K562 (cell line): ENCODE measurements around the gene BCAS3. TPM values are rescaled to one million over a fixed set of nuclear protein-coding genes. Genes with fewer than 3 reads are reported as not detected.

ENCODE experiments used
- ATAC-seq: fragments of 200-7000 bp; cut with Tn5 transposase; 3 replicates; pipeline ENCODE4 v1.9.1; 2020; ENCODE audit warnings: moderate library complexity
- BruUV-seq: library from RNA; stranded (reverse); fragments of 400-500 nt; replicated peaks from 2 replicates; lab custom pipeline; 2021; lab: Mats Ljungman, UMichigan
- CTCF ChIA-PET: fragments of 300-600 bp; formaldehyde crosslinking; extraction: SDS; loops from one replicate; lab custom pipeline; 2021; ENCODE audit warnings: low intra/inter-chr PET ratio; lab: Yijun Ruan, JAX
- POLR2A ChIA-PET: fragments of 300-600, 350-650 bp; sonication (Branson Sonifier 250); formaldehyde crosslinking; extraction: SDS; loops from one replicate; lab custom pipeline; 2021; ENCODE audit warnings: antibody characterized with exemption, inconsistent platforms; lab: Yijun Ruan, JAX
- DNase-seq, 4 experiments: peaks; one replicate each; pipeline versions ENCODE4 v3.0.0 to v3.0.0-alpha.2; 2011 to 2018; ENCODE audit warnings: low spot score in 3 of 4, mixed read lengths in 3 of 4; ENCODE audit errors: extremely low read depth in 1 of 4
- FAIRE-seq: peaks from 2 replicates; lab custom pipeline; 2011; peaks lifted over from hg19 to GRCh38; lab: Jason Lieb, UNC
- H2AFZ ChIP-seq: 2 replicates; pipeline ENCODE4 v1.6.0; 2011; ENCODE audit warnings: low read depth, low read length, control low read depth, inconsistent platforms
- H3K27ac ChIP-seq: fragments of 200-600 bp; 3 replicates; pipeline ENCODE4 v1.8.0; 2011; ENCODE audit warnings: low read depth, mild to moderate bottlenecking, control low read depth, inconsistent platforms, low read length, moderate library complexity, mixed read lengths; ENCODE audit errors: extremely low read depth
- H3K27me3 ChIP-seq, 2 experiments: fragments of 300-600 bp in 1 of 2; 2 replicates in 1 of 2; 3 replicates in 1 of 2; pipeline versions ENCODE4 v1.6.0 to v1.8.0; 2011; ENCODE audit warnings: inconsistent platforms in 2 of 2, low read length in 2 of 2, mild to moderate bottlenecking in 1 of 2, mixed read lengths in 1 of 2, moderate library complexity in 1 of 2; ENCODE audit not compliant: control insufficient read depth in 2 of 2, insufficient read depth in 2 of 2
- H3K36me3 ChIP-seq: fragments of 300-600 bp; 3 replicates; pipeline ENCODE4 v1.8.0; 2011; ENCODE audit warnings: mild to moderate bottlenecking, low read length, inconsistent platforms; ENCODE audit not compliant: control insufficient read depth, insufficient read depth
- H3K4me1 ChIP-seq, 2 experiments: fragments of 200-600 bp in 1 of 2; replicated peaks in 1 of 2; 2 replicates in 1 of 2; 3 replicates in 1 of 2; pipeline versions ENCODE4 v1.5.1 to v1.8.0; 2011; ENCODE audit warnings: inconsistent platforms in 2 of 2, low read length in 2 of 2, mild to moderate bottlenecking in 1 of 2, mixed read lengths in 1 of 2, moderate library complexity in 1 of 2; ENCODE audit not compliant: control insufficient read depth in 2 of 2, insufficient read depth in 2 of 2
- H3K4me2 ChIP-seq: 2 replicates; pipeline ENCODE4 v1.6.1; 2011; ENCODE audit warnings: low read length, control low read depth, inconsistent platforms, mixed read lengths; ENCODE audit not compliant: insufficient read depth
- H3K4me3 ChIP-seq: fragments of 200-600 bp; sonication (generic), shearing (Covaris generic); 2 replicates; pipeline ENCODE4 v1.5.1; 2016; ENCODE audit warnings: control low read depth, inconsistent platforms
- H3K79me2 ChIP-seq: fragments of 200-600 bp; 3 replicates; pipeline ENCODE4 v1.8.0; 2011; ENCODE audit warnings: low read length, inconsistent platforms; ENCODE audit not compliant: control insufficient read depth, insufficient read depth
- H3K9ac ChIP-seq, 2 experiments: 2 replicates each; pipeline versions ENCODE4 v1.6.0 to v1.6.1; 2011; ENCODE audit warnings: low read depth in 2 of 2, low read length in 2 of 2, control low read depth in 1 of 2, inconsistent platforms in 1 of 2, mild to moderate bottlenecking in 1 of 2, mixed read lengths in 1 of 2; ENCODE audit not compliant: insufficient read depth in 1 of 2
- H3K9me1 ChIP-seq: one replicate; pipeline ENCODE4 v1.6.0; 2011; ENCODE audit warnings: inconsistent platforms, mild to moderate bottlenecking, low read length, moderate library complexity; ENCODE audit not compliant: control insufficient read depth, insufficient read depth
- H3K9me3 ChIP-seq: replicated peaks from 2 replicates; pipeline ENCODE4 v1.5.1; 2011; ENCODE audit warnings: low read depth, low read length, inconsistent platforms; ENCODE audit not compliant: control insufficient read depth, insufficient read depth
- H4K20me1 ChIP-seq: replicated peaks from 2 replicates; pipeline ENCODE4 v1.6.1; 2011; ENCODE audit warnings: low read length, inconsistent platforms, mixed read lengths; ENCODE audit not compliant: control insufficient read depth, insufficient read depth
- EP300 ChIP-seq: IDR thresholded peaks from 2 replicates; pipeline ENCODE4 v1.6.1; 2012; ENCODE audit warnings: low read length, improper control_type of control experiment
- FOSL1 ChIP-seq: fragments of 200-800 bp; sonication (Bioruptor generic); conservative IDR thresholded peaks from 2 replicates; pipeline ENCODE4 v1.6.1; 2016; ENCODE audit warnings: missing genetic modification characterization, missing compliant biosample characterization
- MIER1 ChIP-seq: fragments of 450-650 bp; IDR thresholded peaks from 2 replicates; pipeline ENCODE4 v1.6.1; 2016; ENCODE audit warnings: antibody characterized with exemption, mild to moderate bottlenecking, low read depth
- WGBS: fragments of 100-300 bp; shearing (Covaris generic); methylation state at CpG from one replicate; pipeline ENCODE4 v1.1.6; 2016; ENCODE audit warnings: low coverage, mixed read lengths; ENCODE audit not compliant: insufficient coverage; ENCODE audit errors: missing lambda C conversion rate; 5-methylcytosine and 5-hydroxymethylcytosine counted together
- in situ Hi-C: fragments of 300-500 bp; cut with MboI; formaldehyde crosslinking; loops from 4 replicates; pipeline ENCODE4 v1.15.0; 2018; ENCODE audit warnings: inconsistent platforms, mixed read lengths
- intact Hi-C: fragments of 100-400 bp; cut with micrococcal nuclease; formaldehyde crosslinking; loops from 2 replicates; pipeline ENCODE4 v1.14.2; 2022
- polyA plus RNA-seq, 8 experiments: library from polyadenylated mRNA; depleted of rRNA in 4 of 8; stranded (reverse) in 5 of 8; unstranded in 3 of 8; fragments of >200 nt; fragmentation: Nextera tagmentation in 2 of 8; fragmentation: Illumina TruSeq in 1 of 8; extraction: Ambion mirVana in 2 of 8; extraction: Trizol in 1 of 8; gene quantifications; 2 replicates each; pipeline versions ENCODE4 v1.2.1 to v1.2.3, GENCODE V29; 2011 to 2014; ENCODE audit warnings: inconsistent platforms in 1 of 8, missing spikeins in 1 of 8
- total RNA-seq, 7 experiments: library from RNA; depleted of rRNA in 6 of 7; stranded (reverse); fragments of >200 nt in 6 of 7; fragmentation: Illumina TruSeq in 2 of 7; extraction: Trizol in 2 of 7; gene quantifications; 2 replicates each; pipeline versions ENCODE4 v1.2.1 to v1.2.3, GENCODE V29; 2011 to 2021; ENCODE audit warnings: low replicate concordance in 1 of 7
- TF ChIP-seq, protein P1 (sequence below), 2 experiments: fragments of 200-800 bp in 1 of 2; sonication (Bioruptor generic) in 1 of 2; sonication (generic) in 1 of 2; formaldehyde crosslinking in 1 of 2; IDR thresholded peaks in 1 of 2; conservative IDR thresholded peaks in 1 of 2; 2 replicates each; pipeline versions ENCODE4 v1.5.0 to v1.6.1; 2016 to 2020; ENCODE audit warnings: missing compliant biosample characterization in 1 of 2, missing genetic modification characterization in 1 of 2, missing genetic modification reagents in 1 of 2

Gene BCAS3
- total and polyA plus RNA-seq, 9 of the 15 experiments (the other 6 are each of a cell fraction or from before 2014, with no cell fraction given): 1.9 to 5.5 (median 3.5) TPM

DNA sequence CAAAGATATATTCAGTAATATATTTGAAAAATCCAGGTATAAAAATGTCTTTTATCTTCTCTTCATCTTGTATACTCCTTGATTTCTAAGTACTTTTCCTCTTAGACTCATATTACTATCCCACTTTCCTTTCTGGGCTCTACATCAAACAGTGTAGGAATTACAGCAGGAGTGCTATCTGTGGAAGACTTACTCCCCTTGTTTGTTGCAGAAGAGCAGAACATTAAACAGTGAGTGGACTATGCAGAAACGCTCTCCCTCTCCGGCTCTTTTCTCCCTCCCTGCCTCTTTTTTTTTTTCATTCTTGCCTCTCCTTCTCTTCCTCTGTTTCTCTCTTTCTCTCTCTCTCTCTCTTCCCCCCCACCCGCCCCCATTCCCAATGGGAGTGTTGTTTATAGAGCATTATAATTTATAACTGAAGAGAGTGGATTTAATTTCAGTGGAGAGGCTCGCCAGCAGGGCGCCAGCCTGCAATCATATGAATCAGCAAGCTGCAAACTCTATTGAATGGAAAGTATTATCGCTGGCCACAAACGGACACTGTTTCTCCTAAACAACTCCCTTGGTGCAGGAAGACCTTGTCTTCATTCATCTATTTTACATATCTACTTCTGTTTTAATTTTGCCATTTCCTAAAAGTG, 479.7 kb downstream of the BCAS3 start:
- CTCF ChIA-PET: no interaction called here
- Histone ChIP-seq H2AFZ (no peak overlapping the region), H3K4me1 (no peaks in the 10 kb centered on the region; a peak in 1 of 5 replicates), H3K79me2 (no peaks in the 10 kb centered on the region)
- BruUV-seq: no TSS peak
- FAIRE-seq: peak; percentile 75
- TF ChIP-seq, protein P1, sequence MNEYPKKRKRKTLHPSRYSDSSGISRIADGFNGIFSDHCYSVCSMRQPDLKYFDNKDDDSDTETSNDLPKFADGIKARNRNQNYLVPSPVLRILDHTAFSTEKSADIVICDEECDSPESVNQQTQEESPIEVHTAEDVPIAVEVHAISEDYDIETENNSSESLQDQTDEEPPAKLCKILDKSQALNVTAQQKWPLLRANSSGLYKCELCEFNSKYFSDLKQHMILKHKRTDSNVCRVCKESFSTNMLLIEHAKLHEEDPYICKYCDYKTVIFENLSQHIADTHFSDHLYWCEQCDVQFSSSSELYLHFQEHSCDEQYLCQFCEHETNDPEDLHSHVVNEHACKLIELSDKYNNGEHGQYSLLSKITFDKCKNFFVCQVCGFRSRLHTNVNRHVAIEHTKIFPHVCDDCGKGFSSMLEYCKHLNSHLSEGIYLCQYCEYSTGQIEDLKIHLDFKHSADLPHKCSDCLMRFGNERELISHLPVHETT (CRISPR knock-in tag; conservative IDR thresholded peaks at IDR 0.05 in 1 of 2, IDR thresholded peaks at IDR 0.05 in 1 of 2): 0 out of 4 replicates have a peak, but pooled peaks of 1 of the 2 experiments have one; percentile 10
- no peak for TF ChIP-seq MIER1
- 0 out of 2 replicates have a peak, but pooled peaks have one; percentile 28 for TF ChIP-seq FOSL1 (tag)
- TF ChIP-seq EP300: peak; percentile 20; the same call in 1 of the 2 replicates
- TF ChIP-seq, all 486 proteins: peak for 3
- ATAC-seq (peak; percentile 77), DNase-seq (peak in 1 of 4 experiments; percentile 27)
- in situ Hi-C loops (no loop called here), intact Hi-C loops (no loop called here)
- Histone ChIP-seq H3K4me2 (peak overlapping the region; percentile 14), H3K9me1 (no peaks in the 10 kb centered on the region), H3K9me3 (no peaks in the 10 kb centered on the region), H3K9ac (no peak overlapping the region), H3K27ac (no peak overlapping the region), H3K36me3 (no peaks in the 10 kb centered on the region), H4K20me1 (no peaks in the 10 kb centered on the region; the same call in 1 of the 2 replicates), H3K4me3 (no peak overlapping the region), H3K27me3 (peaks cover 0 to 2% of the 10 kb centered on the region in 2 experiments; a peak in 1 of 5 replicates)
- 1% methylated on average over 4 of the region's 7 CpGs for whole genome bisulfite sequencing
- POLR2A ChIA-PET: no interaction called here
